Activated T-cell treated with anti-CD3 and anti-CD28 coated beads for 48 hours (primary cell): ENCODE results near the gene MPDU1.
"Not testable (repeated sequence)": the region's sequence is repeated elsewhere in the genome, so short reads cannot be mapped to it uniquely, and the experiment has no call there.

Source experiments
- DNase-seq: peaks from one replicate; pipeline ENCODE4 v3.0.0-alpha.2; 2020; ENCODE audit warnings: low read depth

MPDU1 gene

GRCh38 chr17:7580604-7581575, 2.8 kb upstream of the MPDU1 start:
- no peak for DNase-seq

DNA sequence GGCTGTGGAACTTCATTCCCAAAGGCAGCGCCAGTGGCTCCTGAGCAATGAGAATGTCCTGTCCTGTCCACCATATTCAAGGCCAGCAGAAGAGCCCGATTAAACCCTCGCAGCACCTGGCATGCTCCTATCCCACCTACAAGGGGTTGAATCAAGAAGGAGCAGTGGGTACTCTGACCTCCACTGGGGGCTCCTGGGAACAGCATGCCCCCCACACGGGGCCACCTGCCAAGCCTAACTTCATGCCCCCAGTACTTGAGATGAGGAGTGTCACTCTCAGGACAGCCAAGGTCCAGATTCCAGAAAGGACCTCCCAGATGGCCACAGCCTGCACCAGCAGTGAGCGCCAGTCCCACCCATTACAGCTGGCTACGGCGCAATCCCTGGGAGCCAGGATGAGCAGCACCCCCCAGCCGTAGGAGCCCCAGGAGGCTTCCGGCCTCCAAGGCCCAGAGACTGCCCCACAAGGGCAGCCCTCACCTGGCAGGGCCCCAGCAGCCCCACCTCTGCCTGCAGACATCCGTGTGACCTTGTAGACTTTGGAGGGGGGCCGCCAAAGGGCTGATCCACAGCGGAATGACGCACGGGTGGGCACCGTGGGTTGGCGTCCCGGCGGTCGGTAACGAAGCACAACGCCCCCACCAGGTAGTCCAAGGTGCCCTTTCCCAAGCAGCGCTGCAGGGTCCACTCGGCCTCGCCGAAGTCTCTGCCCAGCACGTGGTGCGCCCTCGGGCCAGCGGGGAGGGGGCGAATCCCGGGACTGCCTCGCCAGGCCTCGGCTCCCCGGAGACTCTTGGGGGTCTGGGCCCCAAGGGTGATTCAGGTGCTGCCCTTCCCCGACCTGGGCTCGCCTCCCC, 1.0 kb upstream of the MPDU1 start:
- no peak for DNase-seq

DNA sequence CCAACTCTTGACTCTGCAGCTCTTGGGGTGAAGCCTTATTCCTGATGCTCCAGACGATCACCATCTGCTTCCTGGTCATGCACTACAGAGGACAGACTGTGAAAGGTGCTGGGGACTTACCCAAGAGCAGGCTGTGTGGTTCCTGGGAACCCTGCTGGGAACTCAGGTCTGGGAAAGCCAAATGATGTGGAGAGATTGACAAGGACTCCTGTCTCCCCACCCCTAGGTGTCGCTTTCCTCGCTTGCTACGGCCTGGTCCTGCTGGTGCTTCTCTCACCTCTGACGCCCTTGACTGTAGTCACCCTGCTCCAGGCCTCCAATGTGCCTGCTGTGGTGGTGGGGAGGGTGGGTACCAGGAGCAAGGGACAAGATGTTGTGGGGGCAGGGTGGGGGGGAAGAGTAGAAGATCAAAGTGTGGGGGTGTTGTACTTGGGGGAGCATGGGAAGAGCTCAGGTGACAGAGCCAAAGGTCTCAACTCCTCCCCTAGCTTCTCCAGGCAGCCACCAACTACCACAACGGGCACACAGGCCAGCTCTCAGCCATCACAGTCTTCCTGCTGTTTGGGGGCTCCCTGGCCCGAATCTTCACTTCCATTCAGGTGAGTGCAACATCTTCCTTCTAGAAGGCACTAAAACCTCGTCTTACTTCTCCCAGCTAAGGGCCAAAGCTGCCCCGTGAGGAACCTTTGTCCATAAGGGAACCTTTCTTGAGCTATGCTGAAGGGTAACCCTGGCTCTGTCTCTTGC, 3.2 kb downstream of the MPDU1 start:
- DNase-seq: no peak

GRCh38 chr17:7587420-7588151, 3.9 kb downstream of the MPDU1 start:
- DNase-seq: no peak

- DNase-seq: no peak
Measured at GRCh38 chr17:7588553-7589203, 5.0 kb downstream of the MPDU1 start.

GRCh38 chr17:7589204-7589868, 5.7 kb downstream of the MPDU1 start:
- peak; percentile 58 for DNase-seq

DNA sequence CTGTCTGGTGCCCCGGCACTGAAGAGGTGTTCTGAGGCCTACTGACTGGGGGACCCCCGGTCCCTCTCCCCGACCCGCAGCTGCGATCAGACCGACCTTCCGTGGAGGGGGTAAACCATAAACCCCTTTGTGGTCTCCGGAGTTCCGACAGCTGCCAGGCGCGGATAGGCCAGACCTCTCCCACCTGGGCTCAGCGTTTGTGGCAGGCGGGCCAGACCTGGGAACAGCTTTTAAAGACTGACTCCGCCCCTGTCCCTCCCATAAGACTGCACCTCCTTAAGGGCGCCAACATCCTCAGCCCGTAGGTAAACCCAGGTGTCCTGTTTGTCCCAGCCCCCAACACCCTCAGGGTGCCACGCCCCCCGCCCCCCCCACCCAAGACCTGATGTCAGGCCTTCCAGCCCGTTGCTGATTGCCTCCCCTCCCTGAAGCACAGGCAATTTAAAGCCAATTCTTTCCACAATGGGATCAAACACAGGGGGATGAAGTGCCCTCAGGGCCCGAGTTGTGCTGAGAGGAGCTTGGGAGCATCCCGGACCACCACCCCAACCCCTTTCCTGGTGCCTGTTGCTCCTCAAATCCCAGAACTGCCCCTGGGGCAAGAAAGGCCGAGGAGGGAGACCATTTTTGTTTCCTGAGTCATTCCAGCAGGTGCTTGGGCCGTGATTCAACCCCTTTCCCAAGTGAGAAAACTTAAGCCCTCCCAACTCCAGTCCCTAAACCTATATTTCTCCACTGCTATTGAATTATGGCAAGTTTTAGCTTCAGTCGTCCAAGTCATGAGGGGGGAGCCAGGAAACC, 6.4 kb downstream of the MPDU1 start, which contains the start of gene SOX15:
Gene SOX15, minus strand, starts transcription at position 204 of the 801 bp plus-strand sequence. CDS start 418 bp downstream, outside the sequence.
- DNase-seq: no peak

DNA sequence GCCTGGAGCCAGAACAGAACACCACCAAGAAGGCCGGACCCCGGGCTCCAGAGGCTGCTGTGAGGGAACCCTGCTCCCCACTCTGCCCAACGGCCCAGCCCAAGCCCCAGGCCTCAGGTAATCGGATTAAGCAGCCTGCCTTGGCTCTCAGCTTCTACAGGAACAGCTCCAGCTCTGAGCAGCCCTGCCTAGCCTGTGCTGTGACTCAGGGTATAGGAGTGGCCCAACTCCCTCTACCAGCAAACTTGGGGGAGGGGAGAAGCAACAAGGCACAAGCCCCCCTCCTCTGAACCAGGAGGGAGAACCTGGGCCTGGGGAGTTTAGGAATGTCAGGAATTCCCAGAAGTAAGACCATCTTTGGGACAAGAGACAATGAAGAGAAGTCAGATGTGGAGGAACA, 7.1 kb downstream of the MPDU1 start:
- DNase-seq: no peak

DNA sequence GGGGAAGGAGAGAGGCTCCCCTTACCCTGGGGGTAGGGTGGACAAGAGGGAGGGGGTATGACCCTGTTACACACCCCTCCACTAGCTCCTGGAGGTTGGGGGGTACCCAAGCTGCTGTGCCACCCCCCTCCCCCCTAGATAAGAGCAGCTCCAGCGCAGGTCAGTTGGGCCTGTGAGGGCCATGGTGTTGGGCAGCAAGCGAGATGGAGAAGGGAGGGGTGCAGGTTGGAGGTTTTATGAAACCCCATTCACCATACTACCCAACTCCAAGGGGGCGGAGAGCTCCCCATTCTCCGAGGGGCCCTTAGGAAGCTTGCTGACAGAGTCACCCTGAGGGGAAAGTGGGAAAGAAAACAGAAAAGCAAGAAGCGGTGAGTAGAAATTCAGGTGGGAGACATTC, 7.9 kb downstream of the MPDU1 start:
- no peak for DNase-seq

DNA sequence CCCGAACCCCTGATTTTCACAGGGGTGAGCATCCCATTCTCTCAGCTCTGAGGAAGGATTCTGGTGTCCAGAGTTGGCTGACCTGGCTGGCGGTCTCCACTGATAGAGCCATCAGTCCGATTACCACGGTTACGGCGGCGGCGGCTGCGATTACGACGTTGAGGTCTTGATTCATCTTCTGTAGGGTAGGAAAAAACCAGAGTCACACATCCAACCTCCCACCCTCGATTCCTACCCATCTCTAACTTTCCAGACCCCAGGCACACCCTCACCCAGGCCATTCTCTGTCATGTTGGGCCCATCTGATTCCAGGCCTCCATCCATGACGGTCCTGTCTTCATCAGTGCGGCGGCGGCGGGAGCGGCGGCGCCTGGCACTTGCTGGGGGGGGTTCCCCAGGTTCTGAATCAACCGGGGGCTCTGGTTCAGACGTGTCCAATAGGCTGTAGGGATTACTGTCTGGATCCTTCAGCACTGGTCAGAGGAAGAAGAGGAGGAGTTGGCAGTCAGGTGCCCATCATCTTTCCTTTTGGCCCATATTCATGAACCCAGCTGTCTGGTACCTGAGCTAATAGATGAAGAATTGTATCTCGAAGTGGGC, 8.9 kb downstream of the MPDU1 start:
- DNase-seq: no peak

GRCh38 chr17:7593296-7593695, 9.6 kb downstream of the MPDU1 start:
- no peak for DNase-seq

GRCh38 chr17:7597561-7597960, 13.9 kb downstream of the MPDU1 start:
- not testable (repeated sequence) for DNase-seq

DNA sequence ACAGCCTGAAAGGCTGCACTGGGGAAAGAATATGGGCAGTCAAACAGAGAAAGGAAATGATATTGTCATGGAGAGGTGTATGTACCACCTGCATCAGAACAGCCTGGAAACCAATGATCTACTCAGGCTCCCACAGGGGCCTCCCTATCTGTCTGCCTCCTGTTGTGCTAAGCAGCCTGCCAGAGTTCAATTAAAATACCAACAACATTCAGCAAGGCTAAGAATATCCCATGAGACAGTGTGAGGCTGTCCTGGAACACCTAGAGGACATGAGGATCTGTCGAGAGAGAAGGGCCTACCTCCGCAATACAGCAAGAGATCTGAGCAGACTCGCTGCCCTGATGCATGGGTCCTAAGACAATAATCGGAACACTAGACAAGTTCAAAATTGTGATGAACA, 22.6 kb downstream of the MPDU1 start:
- no peak for DNase-seq

GRCh38 chr17:7610641-7611040, 27.0 kb downstream of the MPDU1 start:
- no peak for DNase-seq

GRCh38 chr17:7611635-7612293, 28.1 kb downstream of the MPDU1 start:
- DNase-seq: no peak

DNA sequence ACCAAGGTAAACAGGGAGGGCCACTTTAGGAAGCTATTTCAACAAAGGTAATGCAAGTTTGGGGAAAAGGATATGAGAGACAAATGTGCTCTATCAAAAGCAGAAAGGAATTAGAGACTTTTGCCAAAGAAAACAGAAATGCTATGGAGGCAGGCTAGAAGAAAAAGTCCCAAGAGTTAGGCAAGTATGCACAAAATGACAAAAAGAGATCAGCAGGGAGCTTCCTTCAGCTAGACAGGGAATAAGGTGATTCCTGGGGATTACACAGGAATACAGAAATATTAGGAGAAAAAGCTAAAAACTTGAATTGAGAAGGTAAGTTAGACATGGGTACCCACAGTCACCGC, 28.6 kb downstream of the MPDU1 start:
- DNase-seq: no peak

GRCh38 chr17:7613769-7614424, 30.2 kb downstream of the MPDU1 start:
- no peak for DNase-seq
